GM21825 (cell line): Measurements from ENCODE around the gene SMIM1.

Experiments
- ATAC-seq: cut with Tn5 transposase; IDR thresholded peaks from one replicate; pipeline ENCODE4 v1.9.1; 2021; ENCODE audit warnings: mild to moderate bottlenecking, moderate library complexity; ENCODE audit not compliant: unreplicated experiment

SMIM1 gene

GRCh38 chr1:3753656-3754454 lies 18.7 kb upstream of the SMIM1 start:
- no peak for ATAC-seq

- no peak for ATAC-seq
Observed at GRCh38 chr1:3756394-3756793, 16.2 kb upstream of the SMIM1 start.

GRCh38 chr1:3759164-3759563 lies 13.4 kb upstream of the SMIM1 start:
- no peak for ATAC-seq

GRCh38 chr1:3759796-3760195 lies 12.8 kb upstream of the SMIM1 start:
- no peak for ATAC-seq

- no peak for ATAC-seq
Observed at GRCh38 chr1:3761296-3762010, 11.1 kb upstream of the SMIM1 start.

GRCh38 chr1:3762151-3762872 lies 10.2 kb upstream of the SMIM1 start:
- no peak for ATAC-seq

- ATAC-seq: no peak
Observed at GRCh38 chr1:3762873-3763228, 9.7 kb upstream of the SMIM1 start.

- ATAC-seq: no peak
Observed at GRCh38 chr1:3763351-3764125, 9.0 kb upstream of the SMIM1 start.

GRCh38 chr1:3767328-3767925 lies 5.1 kb upstream of the SMIM1 start:
- ATAC-seq: no peak

- ATAC-seq: no peak
Observed at GRCh38 chr1:3768811-3769390, 3.6 kb upstream of the SMIM1 start.

- ATAC-seq: no peak
Observed at GRCh38 chr1:3770047-3770765, 2.3 kb upstream of the SMIM1 start.

- ATAC-seq: no peak
Observed at GRCh38 chr1:3771108-3772026, 1.2 kb upstream of the SMIM1 start.

GRCh38 chr1:3772027-3772714 lies 378 bp upstream of the SMIM1 start:
- ATAC-seq: peak; percentile 53

- ATAC-seq: no peak
Observed at GRCh38 chr1:3773572-3774275, 1.2 kb downstream of the SMIM1 start.

- ATAC-seq: no peak
Observed at GRCh38 chr1:3774276-3774945, 1.9 kb downstream of the SMIM1 start.

GRCh38 chr1:3774946-3775489 lies 2.5 kb downstream of the SMIM1 start:
- no peak for ATAC-seq
